Astrocyte (in vitro differentiated cells and primary cell): Measurements from ENCODE around the gene NUAK1.

ENCODE experiments used
- EZH2 ChIP-seq: IDR thresholded peaks from 2 replicates; pipeline ENCODE4 v1.6.1; 2012; ENCODE audit warnings: mild to moderate bottlenecking, low read length, inconsistent platforms; ENCODE audit not compliant: insufficient read depth
- TF ChIP-seq, protein P1 (sequence below): IDR thresholded peaks from 2 replicates; pipeline ENCODE4 v1.5.1; 2011; ENCODE audit warnings: low read depth, mild to moderate bottlenecking, inconsistent platforms, low read length, moderate library complexity; ENCODE audit not compliant: insufficient read depth

DNA sequence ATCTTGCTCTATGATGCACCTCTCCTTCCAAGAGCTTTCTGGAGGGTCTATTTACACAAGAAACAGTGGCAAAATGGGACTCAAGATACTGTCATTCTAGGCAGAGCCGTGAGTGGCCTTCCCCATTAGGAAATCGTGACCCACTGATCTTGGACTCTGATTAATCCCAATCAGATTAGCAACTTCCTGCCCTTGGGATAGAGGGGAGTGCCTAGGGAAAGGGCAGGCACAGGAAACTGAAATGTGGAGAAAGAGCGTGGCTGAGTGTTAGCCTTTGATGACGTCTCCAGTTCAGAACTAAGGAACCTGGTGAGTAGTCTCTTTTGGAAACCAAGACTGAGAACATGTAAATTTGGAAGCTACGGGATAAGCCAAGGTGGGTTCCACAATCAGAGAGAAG, 76.1 kb downstream of the NUAK1 start:
- TF ChIP-seq, protein P1, sequence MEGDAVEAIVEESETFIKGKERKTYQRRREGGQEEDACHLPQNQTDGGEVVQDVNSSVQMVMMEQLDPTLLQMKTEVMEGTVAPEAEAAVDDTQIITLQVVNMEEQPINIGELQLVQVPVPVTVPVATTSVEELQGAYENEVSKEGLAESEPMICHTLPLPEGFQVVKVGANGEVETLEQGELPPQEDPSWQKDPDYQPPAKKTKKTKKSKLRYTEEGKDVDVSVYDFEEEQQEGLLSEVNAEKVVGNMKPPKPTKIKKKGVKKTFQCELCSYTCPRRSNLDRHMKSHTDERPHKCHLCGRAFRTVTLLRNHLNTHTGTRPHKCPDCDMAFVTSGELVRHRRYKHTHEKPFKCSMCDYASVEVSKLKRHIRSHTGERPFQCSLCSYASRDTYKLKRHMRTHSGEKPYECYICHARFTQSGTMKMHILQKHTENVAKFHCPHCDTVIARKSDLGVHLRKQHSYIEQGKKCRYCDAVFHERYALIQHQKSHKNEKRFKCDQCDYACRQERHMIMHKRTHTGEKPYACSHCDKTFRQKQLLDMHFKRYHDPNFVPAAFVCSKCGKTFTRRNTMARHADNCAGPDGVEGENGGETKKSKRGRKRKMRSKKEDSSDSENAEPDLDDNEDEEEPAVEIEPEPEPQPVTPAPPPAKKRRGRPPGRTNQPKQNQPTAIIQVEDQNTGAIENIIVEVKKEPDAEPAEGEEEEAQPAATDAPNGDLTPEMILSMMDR, result no peak
- TF ChIP-seq EZH2, result no peak
